Fibroblast of skin of left biceps (primary cell): ENCODE results near the gene BRPF3.

ENCODE experiments used
- DNase-seq, 2 experiments: peaks; one replicate each; pipeline ENCODE4 v3.0.0-alpha.2; 2013; ENCODE audit warnings: low read depth in 2 of 2

Gene BRPF3

DNA sequence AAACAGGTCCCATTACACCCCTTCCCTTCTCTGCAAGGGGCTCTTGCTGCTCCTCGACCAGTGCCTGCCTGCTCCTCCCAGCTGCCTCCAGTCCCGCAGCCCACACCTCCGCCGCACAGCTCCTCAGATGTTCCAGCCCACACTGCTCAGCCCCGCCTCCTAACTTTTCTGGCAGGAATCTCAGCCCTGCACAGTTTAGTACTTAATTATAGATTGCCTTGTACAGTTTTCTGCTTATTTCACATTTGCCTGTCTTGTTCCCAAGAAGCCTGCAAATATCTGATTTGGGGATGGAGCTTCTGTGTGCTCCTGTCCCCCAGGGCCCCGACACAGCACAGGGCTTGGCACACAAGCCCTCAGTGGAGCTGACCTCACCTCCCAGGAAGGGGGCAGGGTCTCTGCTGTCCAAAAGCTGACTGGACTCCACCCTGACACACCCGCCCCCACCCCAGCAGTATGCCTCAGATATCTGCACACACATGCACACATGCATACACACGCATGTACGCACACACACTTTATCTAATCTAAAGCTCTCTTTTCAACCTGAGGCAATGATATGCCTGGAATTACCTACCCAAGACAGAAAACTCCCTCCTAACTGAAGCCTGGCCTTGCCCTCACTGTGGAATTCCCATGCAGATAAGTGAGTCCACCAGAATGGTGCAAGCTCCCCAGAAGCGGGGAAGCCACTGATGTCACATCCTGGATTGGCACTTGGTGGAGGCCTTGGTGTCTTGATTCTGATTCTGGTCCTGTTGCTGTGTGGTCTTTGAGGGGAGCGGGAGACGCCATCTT is 72.1 kb downstream of the BRPF3 start:
- no peak for DNase-seq

- no peak for DNase-seq
Observed at GRCh38 chr6:36269834-36270705, 73.5 kb downstream of the BRPF3 start, which contains the start of gene PNPLA1. Gene PNPLA1, plus strand, starts transcription at chr6:36270060. Its CDS starts 400 bp downstream, at chr6:36270460.

DNA sequence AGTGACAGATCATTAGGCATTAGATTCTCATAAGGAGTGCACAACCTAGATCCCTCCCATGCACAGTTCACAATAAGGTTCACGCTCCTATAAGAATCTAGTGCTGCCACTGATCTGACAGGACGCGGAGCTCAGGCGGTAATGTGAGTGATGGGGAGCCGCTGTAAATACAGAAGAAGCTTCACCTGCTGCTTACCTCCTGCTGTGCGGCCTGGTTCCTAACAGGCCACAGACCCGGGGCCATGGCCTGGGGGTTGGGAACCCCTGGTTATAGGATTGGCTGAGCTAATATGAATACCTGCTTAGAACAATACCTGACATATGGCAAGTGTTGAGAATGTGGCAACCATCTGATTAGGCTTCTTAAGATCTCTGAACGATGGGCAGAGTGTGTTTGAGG is 75.7 kb downstream of the BRPF3 start:
- DNase-seq, result no peak

DNA sequence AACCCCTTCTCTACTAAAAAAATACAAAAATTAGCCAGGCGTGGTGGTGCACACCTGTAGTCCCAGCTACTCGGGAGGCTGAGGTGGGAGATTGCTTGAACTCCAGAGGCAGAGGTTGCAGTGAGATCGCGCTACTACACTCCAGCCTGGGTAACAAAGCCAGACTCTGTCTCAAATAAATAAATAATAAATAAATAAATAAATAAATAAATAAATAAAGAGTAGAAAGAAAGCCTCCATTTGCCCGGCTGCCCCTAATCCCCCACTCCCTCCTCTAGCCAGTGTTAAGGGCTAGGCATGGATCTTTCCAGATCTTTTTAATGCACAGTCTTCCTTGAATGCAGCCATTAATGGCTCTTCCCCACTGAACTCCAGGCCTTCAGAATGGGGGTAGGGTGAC is 76.5 kb downstream of the BRPF3 start:
- no peak for DNase-seq

DNA sequence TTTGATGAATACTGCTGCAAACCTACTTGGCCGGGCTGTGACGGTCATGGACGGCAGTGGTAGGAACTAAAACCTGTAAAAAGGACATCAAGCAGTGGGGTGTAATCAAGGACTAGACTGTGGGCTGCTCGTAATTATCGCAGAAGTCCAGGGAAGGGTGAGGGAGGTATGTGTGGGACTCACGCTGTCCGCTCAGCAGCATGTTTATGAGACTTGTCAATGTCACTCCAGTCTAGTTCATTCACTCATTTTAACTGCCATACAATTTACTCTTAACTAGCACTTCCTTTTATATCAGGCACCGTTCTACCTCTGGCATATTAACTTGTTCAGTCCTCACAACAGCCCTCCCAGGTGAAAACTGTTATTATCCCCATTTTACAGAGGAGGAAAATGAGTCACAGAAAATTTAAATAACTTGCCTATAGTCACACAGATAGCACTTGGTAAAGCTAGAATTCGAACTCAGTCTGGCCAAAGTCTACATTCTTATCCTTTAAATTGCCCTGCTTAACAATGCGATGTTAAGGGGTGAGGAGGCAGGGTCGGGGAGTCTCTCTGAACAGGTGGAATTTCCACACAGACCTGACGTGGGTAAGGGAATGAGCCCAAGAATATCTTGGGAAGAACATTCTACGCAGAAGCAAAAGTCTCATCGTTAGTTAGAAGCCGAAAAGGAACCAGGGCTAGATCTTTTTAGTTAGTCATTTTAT is 77.4 kb downstream of the BRPF3 start:
- no peak for DNase-seq

DNA sequence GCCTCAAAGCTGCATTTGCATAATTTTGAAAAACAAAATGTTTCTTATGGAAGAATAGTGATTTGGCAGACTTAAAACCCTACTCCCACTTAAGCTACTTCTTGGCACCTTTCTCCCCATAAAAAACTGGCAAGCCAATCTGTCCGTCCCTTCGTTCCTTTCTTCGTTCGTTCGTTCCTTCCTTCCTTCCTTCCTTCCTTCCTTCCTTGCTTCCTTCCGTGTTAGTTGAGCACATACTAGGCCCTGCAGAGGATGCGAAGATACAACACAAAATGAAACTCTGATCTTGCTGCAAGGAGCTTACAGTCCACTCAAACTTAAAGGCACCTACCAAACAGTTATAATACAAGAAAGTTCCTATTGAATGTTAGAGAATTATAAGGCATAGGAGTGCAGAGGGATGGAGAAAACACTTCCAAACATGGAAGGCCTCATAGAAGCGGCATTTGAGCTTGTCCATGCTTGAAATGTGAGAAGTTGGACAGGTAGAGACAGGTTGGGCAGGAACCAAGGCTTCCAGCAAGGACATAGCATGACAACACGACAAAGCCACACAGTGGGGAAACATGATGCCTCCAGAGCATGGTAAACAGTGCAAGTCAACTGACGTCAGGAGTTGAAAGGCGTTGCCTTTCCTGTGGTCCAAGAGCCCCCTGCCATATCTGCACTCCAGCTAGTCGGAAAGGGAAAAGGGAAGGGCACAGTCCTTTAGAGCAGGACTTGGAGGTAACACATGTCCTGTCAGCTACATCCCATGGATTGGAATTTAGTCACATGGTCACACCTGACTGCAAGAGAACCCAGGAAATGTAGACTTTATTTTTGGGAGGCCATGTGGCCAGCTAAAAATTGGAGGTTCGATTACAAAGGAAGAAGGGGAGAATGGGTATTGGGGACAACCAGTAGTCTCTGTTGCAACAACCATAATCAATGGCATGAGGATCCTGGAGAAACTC is 80.3 kb downstream of the BRPF3 start:
- no peak for DNase-seq

DNA sequence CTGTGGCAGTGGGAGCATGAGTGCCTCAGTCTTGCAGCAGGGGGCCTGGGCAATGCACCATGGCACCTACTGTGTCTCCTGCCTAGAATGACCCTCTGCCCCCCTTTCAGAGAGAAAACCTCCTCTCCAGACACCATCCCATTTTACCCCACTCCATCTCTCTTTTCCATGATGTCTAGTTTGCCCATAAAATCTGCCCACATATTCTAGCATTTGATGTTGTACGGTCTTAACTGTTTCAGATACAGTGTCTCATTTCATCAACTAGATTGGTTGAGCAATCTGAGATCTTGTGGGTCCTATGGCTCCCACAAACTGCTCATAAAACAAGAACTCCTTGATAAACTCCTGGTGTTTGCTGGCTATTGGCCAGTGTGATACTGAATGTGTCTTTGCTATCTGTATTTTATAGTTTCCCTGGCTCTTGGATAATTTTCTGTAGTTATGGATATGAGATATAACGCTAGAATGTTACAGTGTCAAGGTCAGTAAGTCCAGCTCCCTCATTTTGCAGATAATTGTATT is 81.5 kb downstream of the BRPF3 start:
- no peak for DNase-seq

- DNase-seq, result no peak
Observed at GRCh38 chr6:36280467-36280866, 83.9 kb downstream of the BRPF3 start.

- DNase-seq, result no peak
Observed at GRCh38 chr6:36280983-36281382, 84.4 kb downstream of the BRPF3 start.
